ENCODE results near the gene IDI1.

Gene IDI1

DNA sequence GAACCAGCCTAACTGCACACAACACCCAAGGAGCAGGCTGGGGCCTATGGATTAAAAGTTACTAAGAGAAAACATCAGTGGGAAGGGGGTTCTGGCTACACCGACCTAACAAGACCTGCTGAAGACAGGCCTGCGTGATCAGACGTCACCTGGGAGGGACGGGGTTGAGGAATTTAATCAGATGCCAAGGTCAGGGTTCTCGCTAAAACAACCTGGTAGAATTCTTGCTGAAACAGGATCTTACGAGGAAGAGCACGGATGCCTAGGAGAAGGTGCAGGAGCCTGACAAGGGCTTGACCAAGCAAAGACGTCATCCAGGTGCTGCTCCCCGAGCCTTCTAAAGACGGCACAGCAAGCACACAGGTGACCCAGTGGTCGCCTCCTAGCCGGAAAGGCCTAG is 24.8 kb downstream of the IDI1 start:
- Histone ChIP-seq H3K4me3 (ENCODE audit: low read depth, low read length) (no peak overlapping the region), H3K9me3 (no peaks in the 10 kb centered on the region), H3K36me3 (peaks cover 7% of the 10 kb centered on the region), H3K4me1 (no peaks in the 10 kb centered on the region), H3K27me3 (no peaks in the 10 kb centered on the region)
- DNase-seq: no peak
- TF ChIP-seq, protein P1, sequence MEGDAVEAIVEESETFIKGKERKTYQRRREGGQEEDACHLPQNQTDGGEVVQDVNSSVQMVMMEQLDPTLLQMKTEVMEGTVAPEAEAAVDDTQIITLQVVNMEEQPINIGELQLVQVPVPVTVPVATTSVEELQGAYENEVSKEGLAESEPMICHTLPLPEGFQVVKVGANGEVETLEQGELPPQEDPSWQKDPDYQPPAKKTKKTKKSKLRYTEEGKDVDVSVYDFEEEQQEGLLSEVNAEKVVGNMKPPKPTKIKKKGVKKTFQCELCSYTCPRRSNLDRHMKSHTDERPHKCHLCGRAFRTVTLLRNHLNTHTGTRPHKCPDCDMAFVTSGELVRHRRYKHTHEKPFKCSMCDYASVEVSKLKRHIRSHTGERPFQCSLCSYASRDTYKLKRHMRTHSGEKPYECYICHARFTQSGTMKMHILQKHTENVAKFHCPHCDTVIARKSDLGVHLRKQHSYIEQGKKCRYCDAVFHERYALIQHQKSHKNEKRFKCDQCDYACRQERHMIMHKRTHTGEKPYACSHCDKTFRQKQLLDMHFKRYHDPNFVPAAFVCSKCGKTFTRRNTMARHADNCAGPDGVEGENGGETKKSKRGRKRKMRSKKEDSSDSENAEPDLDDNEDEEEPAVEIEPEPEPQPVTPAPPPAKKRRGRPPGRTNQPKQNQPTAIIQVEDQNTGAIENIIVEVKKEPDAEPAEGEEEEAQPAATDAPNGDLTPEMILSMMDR (IDR thresholded peaks at IDR 0.05; ENCODE audit: low read depth, low read length): no peak

- H3K9me3 ChIP-seq: no peaks in the 10 kb centered on the region
- no peak overlapping the region for H3K4me3 ChIP-seq (ENCODE audit: low read depth, low read length)
Observed at GRCh38 chr10:1022413-1022812, 26.5 kb downstream of the IDI1 start.

GRCh38 chr10:1020958-1021357 is 28.0 kb downstream of the IDI1 start:
- H3K36me3 ChIP-seq: peaks cover 28% of the 10 kb centered on the region
- H3K9me3 ChIP-seq: no peaks in the 10 kb centered on the region
- no peak for DNase-seq

More at GRCh38 chr10:1022413-1022812, 26.5 kb downstream of the IDI1 start:
- Histone ChIP-seq H3K36me3 (peaks cover 16% of the 10 kb centered on the region), H3K4me1 (no peaks in the 10 kb centered on the region), H3K27me3 (no peaks in the 10 kb centered on the region)
- no peak for DNase-seq
- TF ChIP-seq, protein P1 (IDR thresholded peaks at IDR 0.05; ENCODE audit: low read depth, low read length): no peak

GRCh38 chr10:1020460-1020859 is 28.5 kb downstream of the IDI1 start:
- Histone ChIP-seq H3K27me3 (no peaks in the 10 kb centered on the region), H3K4me1 (no peaks in the 10 kb centered on the region), H3K36me3 (peaks cover 32% of the 10 kb centered on the region), H3K9me3 (no peaks in the 10 kb centered on the region), H3K4me3 (ENCODE audit: low read depth, low read length) (no peak overlapping the region)
- no peak for DNase-seq
- TF ChIP-seq, protein P1 (IDR thresholded peaks at IDR 0.05; ENCODE audit: low read depth, low read length): no peak

More at GRCh38 chr10:1020958-1021357, 28.0 kb downstream of the IDI1 start:
- H3K4me1 ChIP-seq: no peaks in the 10 kb centered on the region
- no peaks in the 10 kb centered on the region for H3K27me3 ChIP-seq
- no peak overlapping the region for H3K4me3 ChIP-seq (ENCODE audit: low read depth, low read length)
- TF ChIP-seq, protein P1 (IDR thresholded peaks at IDR 0.05; ENCODE audit: low read depth, low read length): no peak

- Histone ChIP-seq H3K9me3 (no peaks in the 10 kb centered on the region), H3K27me3 (no peaks in the 10 kb centered on the region), H3K4me3 (ENCODE audit: low read depth, low read length) (no peak overlapping the region), H3K4me1 (no peaks in the 10 kb centered on the region), H3K36me3 (peaks cover 37% of the 10 kb centered on the region)
- no peak for DNase-seq
- TF ChIP-seq, protein P1 (IDR thresholded peaks at IDR 0.05; ENCODE audit: low read depth, low read length): no peak
Observed at GRCh38 chr10:1019362-1019761, 29.6 kb downstream of the IDI1 start.

DNA sequence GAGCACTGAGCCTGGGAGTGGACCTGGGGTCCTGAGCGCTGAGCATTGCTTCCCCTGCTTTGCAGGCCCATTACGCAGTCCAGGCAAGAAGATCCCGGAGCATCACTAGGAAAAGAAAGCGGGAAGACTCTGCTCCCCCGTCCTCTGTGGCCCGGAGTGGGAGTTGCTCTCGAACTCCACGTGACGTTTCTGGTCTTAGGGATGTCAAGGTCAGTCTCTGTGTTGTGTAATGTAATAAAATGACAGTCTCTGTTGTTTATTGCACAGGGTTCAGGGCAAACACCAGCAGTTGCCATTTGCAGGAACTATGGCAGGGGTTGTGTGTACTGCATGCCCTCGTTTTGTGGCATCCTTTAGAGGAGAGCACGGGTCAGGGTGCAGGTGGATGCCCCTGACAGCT is 33.2 kb downstream of the IDI1 start:
- H3K27me3 ChIP-seq: no peaks in the 10 kb centered on the region
- no peaks in the 10 kb centered on the region for H3K9me3 ChIP-seq
- peaks cover 69% of the 10 kb centered on the region for H3K36me3 ChIP-seq
- TF ChIP-seq, protein P1 (IDR thresholded peaks at IDR 0.05; ENCODE audit: low read depth, low read length): no peak
- no peak for DNase-seq
- H3K4me1 ChIP-seq: no peaks in the 10 kb centered on the region
- H3K4me3 ChIP-seq (ENCODE audit: low read depth, low read length): no peak overlapping the region

All from BE2C (cell line).